GM03348 (cell line): ENCODE measurements around the gene PIGZ.

Experiments
- DNase-seq: peaks from one replicate; pipeline ENCODE4 v3.0.0; 2012; ENCODE audit warnings: low spot score

Gene PIGZ

DNA sequence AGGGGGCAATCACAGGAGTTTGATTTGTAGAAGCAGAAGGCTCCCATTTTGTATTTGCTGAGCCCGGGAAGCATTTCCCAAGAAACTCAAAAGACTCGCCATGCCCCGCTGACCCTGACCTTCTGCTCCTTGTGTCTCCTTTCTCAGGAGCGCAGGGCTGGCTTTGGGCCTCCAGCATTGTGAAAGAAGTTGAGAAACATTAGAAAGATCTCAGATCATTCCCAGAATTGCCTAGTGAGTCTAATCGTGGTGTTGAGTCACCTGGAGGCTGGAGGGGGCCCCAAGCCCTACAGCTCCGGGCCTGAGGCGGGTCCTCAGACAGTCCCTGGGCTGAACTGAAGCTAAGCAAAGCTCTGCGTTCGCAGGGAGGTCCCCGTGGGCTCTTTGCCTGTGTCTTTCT is 10.9 kb upstream of the PIGZ start:
- peak; percentile 48 for DNase-seq

DNA sequence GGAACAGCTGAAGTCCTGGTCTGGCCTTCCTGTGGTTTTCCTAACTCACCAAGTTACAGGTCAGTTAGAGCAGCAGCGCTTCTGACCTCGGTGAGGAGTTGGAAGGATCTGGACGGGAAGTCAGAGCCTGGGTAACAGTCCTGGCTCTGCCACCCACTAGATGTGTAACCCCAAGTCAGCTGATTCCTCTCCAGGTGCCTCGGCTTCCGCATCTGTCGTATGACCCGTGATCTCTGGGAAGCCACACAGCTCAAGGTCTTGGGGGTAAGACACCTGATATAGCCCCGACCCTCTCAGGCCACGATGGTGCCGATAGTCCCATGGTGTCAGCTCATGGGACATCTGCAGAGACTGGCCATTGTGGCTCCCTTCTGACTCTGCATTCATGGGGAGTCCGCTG is 8.3 kb upstream of the PIGZ start:
- DNase-seq: no peak

GRCh38 chr3:196975349-196975748 is 6.7 kb upstream of the PIGZ start:
- no peak for DNase-seq

DNA sequence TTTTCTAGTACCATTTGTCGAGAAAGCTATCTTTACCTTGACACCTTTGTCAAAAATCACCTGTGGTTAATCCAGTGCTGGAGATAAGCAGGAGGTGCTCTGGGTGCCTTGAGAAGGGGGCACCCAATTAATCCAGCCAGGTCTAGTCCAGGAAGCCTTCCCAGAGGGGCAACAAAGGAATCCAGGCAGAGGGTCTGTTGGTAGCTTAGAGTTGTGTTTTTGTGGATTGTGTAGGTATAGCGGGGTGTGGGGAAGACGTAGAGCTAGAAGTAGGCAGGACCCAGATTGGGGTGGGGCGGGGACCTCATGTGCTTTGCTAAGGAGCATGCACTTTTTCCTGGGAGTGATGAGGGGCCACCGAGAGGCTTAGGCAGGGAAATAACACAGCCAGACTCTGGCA is 6.0 kb upstream of the PIGZ start:
- DNase-seq: no peak

DNA sequence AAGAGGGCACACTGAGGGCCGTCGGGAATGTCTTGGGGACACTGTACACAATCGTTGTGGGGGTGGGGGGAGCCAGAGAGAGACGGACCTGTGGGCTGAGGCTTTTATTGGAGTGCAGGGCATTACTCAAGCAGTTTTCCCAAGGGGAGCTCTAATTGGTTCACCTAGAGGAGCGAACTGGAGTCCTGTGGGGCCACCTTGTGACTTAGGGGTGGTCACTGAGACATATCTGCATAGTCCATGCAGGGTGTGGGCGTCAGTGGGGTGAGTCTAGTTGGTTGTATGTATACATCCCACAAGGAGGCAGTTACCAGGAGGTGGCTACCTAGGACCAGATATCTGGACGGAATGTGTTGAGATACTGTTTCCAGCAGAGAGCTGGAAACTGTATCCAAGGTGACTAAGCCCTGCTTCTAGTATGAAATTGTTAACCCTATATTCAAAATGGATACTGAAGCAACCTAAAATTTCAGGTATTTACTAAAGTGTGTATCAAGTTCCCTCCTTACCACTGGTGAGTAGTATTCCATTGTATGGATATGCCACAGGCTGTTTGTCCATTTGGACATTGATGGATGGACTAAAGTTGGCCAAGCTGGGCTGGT is 2.6 kb upstream of the PIGZ start:
- no peak for DNase-seq

DNA sequence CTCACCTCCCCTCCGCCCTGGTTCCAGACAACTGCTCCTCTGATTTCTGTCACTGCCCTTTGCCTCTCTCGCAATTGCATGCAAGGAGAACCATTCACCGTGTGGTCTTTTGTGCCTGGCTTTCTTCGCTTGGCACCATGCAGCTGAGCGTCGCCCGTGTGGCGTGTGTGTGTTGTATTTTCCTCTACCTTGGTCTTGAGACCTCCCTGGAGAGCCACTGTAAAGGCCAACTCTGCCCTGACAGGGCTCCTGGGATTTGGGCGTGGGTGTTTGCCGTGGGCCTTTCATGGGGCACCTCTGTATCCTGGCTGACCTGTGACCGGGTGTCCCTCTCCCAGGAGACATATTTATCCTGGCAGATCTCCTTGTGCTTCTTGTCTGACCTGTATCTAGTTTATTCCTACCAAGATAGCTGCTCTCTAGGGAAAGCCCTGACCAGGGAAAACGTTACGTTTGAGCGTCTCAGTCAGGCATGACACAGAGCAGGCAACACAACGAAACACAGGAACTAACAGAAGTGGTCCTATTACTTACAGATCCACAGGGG is 2.0 kb upstream of the PIGZ start:
- no peak for DNase-seq

GRCh38 chr3:196969660-196970546 is 1.3 kb upstream of the PIGZ start:
- DNase-seq: peak; percentile 94

DNA sequence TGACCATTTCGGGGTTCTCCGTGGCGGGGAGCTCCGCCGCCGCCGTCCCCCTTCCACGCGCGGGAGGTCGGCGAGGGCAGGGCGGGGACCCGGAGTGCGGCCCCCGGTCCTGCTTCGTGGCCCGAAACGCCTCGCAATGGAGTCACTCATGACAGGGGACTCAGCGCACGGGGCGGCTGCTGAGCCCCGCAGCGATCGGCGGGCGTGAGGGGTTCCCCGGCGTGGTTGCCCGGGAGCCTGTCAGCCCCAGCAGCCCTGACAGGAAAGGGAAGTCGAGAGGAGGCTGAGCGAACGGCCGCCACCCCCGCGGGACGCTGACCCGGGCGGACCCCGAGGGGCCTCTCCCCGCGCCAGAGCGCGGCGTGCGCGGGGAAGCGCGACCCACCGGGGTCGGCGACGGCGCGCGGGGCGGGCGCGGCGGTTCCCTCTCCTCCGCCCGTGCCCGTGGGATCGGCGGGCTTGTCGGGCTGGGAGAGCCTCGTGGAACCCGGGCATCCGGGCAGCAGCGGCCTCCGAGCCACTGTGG is 564 bp upstream of the PIGZ start:
- peak; percentile 54 for DNase-seq

- DNase-seq: no peak
Observed at GRCh38 chr3:196967412-196968232, 1.0 kb downstream of the PIGZ start.

- DNase-seq: no peak
Observed at GRCh38 chr3:196966526-196967401, 1.9 kb downstream of the PIGZ start.

GRCh38 chr3:196965804-196966173 is 2.8 kb downstream of the PIGZ start:
- DNase-seq: no peak

GRCh38 chr3:196965112-196965803 is 3.4 kb downstream of the PIGZ start:
- DNase-seq: no peak

DNA sequence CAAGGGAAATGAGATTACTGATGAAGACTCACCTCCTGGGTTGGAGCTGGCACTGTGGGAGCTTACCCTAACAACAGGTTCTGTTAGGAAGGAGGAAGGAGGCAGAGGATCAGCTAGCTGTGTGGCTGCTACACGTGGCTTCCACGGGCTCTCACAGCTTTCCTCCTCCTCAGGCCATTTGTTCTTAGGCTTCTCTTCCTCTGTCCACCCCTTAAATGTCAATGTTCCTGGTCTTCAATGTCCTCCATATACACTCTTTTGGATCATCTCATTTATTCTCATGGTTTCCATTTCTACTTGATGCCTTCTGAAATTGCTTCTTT is 5.0 kb downstream of the PIGZ start:
- no peak for DNase-seq

- DNase-seq: no peak
Observed at GRCh38 chr3:196962930-196963630, 5.6 kb downstream of the PIGZ start.

- no peak for DNase-seq
Observed at GRCh38 chr3:196962108-196962929, 6.3 kb downstream of the PIGZ start.

- DNase-seq: no peak
Observed at GRCh38 chr3:196954832-196955231, 13.8 kb downstream of the PIGZ start.

DNA sequence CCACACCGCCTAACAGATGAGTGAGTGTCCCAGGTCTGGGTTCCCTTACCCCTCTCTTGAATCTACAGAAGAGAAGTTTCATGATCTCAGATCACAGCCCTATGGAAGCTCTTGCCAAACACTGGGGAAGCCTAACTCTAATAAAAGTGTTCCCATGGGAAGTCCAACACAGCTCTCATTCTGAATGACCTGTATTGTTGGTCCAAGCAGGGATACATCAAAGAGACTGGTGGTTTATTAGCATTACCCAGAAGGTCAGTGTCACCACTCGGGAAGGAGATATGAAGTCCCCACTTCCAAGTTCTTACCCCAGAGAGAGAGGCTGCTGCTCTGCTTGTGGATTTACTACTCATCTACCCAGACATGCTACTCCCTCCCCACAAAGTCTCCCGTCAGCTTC is 17.3 kb downstream of the PIGZ start:
- no peak for DNase-seq

DNA sequence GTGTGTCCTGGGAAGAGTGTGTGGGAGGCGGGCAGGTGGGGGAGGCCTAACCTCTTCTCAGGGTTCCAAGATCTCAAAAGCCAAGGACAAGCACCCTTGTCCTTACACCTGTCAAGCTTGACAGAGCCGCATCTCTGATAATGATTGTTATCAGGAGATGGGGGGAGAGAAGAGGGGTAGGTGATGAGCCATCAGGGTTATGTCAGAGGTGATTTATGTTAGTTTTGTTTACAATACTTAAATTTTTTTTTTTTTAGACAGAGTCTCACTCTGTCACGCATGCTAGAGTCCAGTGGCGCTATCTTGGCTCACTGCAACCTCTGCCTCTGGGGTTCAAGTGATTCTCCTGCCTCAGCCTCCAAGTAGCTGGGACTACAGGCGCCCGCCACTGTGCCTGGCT is 18.9 kb downstream of the PIGZ start:
- DNase-seq: no peak

DNA sequence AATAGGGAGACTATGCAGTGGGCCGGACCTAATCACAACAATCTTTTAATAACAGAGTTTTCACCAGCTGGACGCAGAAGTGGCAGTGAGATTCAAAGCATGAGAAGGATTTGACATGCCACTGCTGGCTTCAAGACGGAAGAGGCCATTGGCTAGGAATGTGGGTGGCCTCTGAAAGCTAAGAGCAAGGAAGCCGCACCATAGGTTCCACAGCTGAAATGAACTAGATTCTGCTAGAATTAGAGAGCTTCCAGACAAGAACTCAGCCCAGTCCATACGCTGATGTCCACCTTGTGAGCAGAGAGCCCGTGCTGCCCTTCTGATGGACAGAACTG is 19.4 kb downstream of the PIGZ start:
- DNase-seq: no peak
